ENCODE measurements around the gene PRMT5.
"Not testable (repeated sequence)": the region's sequence is repeated elsewhere in the genome, so short reads cannot be mapped to it uniquely, and the experiment has no call there.

Gene PRMT5

GRCh38 chr14:22932146-22932545 is 3.0 kb upstream of the PRMT5 start:
- no peak for DNase-seq (ENCODE audit: low read depth)

- DNase-seq (ENCODE audit: low read depth) = no peak
Observed at GRCh38 chr14:22929961-22930364, 787 bp upstream of the PRMT5 start.

GRCh38 chr14:22928237-22929103 is 706 bp downstream of the PRMT5 start:
- no peak for DNase-seq (ENCODE audit: low read depth)

- DNase-seq (ENCODE audit: low read depth) = no peak
Observed at GRCh38 chr14:22926316-22926715, 2.9 kb downstream of the PRMT5 start.

GRCh38 chr14:22925513-22925912 is 3.7 kb downstream of the PRMT5 start:
- DNase-seq (ENCODE audit: low read depth) = no peak

- DNase-seq (ENCODE audit: low read depth) = no peak
Observed at GRCh38 chr14:22923746-22924145, 5.4 kb downstream of the PRMT5 start.

GRCh38 chr14:22922294-22922693 is 6.9 kb downstream of the PRMT5 start:
- DNase-seq (ENCODE audit: low read depth) = no peak

- DNase-seq (ENCODE audit: low read depth) = no peak
Observed at GRCh38 chr14:22920697-22921096, 8.5 kb downstream of the PRMT5 start.

- no peak for DNase-seq (ENCODE audit: low read depth)
Observed at GRCh38 chr14:22919601-22919921, 9.6 kb downstream of the PRMT5 start.

GRCh38 chr14:22918804-22919600 is 10.2 kb downstream of the PRMT5 start, which contains the start of gene RBM23:
RBM23 (minus strand) TSS chr14:22919149.
- peak; percentile 100 for DNase-seq (ENCODE audit: low read depth)

- peak; percentile 26 for DNase-seq (ENCODE audit: low read depth)
Observed at GRCh38 chr14:22915886-22916521, 13.2 kb downstream of the PRMT5 start.

GRCh38 chr14:22914836-22915235 is 14.3 kb downstream of the PRMT5 start:
- DNase-seq (ENCODE audit: low read depth) = not testable (repeated sequence)

- no peak for DNase-seq (ENCODE audit: low read depth)
Observed at GRCh38 chr14:22910916-22911315, 18.3 kb downstream of the PRMT5 start.

GRCh38 chr14:22908601-22909000 is 20.6 kb downstream of the PRMT5 start:
- DNase-seq (ENCODE audit: low read depth) = no peak

- DNase-seq (ENCODE audit: low read depth) = no peak
Observed at GRCh38 chr14:22907429-22907828, 21.7 kb downstream of the PRMT5 start.

- no peak for DNase-seq (ENCODE audit: low read depth)
Observed at GRCh38 chr14:22906073-22906472, 23.1 kb downstream of the PRMT5 start.

GRCh38 chr14:22905627-22906026 is 23.5 kb downstream of the PRMT5 start:
- DNase-seq (ENCODE audit: low read depth) = no peak

GRCh38 chr14:22903742-22904087 is 25.5 kb downstream of the PRMT5 start:
- no peak for DNase-seq (ENCODE audit: low read depth)

- no peak for DNase-seq (ENCODE audit: low read depth)
Observed at GRCh38 chr14:22901799-22902198, 27.4 kb downstream of the PRMT5 start.

GRCh38 chr14:22900081-22900799 is 28.9 kb downstream of the PRMT5 start:
- peak; percentile 71 for DNase-seq (ENCODE audit: low read depth)

GRCh38 chr14:22898302-22899090 is 30.7 kb downstream of the PRMT5 start:
- peak; percentile 30 for DNase-seq (ENCODE audit: low read depth)
